Fibroblast of skin of left biceps (primary cell): Measurements from ENCODE around the gene CCT6B.

ENCODE experiments used
- DNase-seq, 2 experiments: peaks; one replicate each; pipeline ENCODE4 v3.0.0-alpha.2; 2013; ENCODE audit warnings: low read depth in 2 of 2

CCT6B gene

DNA sequence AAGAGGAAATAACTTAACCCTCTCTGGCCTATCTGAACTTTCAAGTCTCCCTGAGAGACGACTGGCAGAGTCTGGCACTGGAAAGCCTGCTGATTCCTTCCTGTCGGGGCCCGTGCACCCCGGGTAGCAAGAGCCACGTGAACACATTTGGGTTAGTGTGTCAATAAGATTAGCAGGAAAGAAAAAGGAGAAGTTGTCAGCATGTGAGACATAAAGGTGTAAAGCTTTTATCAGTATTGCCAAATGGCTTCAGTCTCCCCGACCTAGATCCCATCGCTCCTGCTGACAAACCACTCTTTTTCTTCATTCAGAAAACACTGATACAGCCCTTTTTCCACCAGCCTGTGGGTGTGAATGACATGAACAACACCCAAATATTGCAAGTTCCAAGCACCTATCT is 74.4 kb downstream of the CCT6B start:
- DNase-seq = no peak

DNA sequence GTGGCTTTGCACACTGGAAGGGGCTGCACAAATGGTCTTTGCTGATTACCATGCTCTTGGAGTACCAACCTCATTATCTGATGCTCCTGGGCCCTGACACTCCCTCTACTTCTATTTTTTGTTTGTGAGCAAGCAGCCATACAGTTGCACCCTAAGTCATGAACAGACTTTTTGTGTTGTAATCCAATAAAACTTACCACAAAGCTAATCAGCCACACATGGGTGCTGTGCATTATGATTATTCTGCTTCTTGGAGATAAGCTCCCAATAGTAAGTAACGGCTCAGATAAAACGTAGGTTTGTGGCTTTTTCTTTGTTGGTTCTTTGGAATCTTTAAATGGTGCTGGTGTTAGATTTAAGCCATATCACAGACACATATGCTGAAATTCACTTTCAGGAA is 76.2 kb downstream of the CCT6B start:
- DNase-seq = no peak

GRCh38 chr17:34884597-34884996 is 76.7 kb downstream of the CCT6B start:
- no peak for DNase-seq

- DNase-seq = no peak
These were observed 77.9 kb downstream of the CCT6B start for GRCh38 chr17:34883106-34884000.

DNA sequence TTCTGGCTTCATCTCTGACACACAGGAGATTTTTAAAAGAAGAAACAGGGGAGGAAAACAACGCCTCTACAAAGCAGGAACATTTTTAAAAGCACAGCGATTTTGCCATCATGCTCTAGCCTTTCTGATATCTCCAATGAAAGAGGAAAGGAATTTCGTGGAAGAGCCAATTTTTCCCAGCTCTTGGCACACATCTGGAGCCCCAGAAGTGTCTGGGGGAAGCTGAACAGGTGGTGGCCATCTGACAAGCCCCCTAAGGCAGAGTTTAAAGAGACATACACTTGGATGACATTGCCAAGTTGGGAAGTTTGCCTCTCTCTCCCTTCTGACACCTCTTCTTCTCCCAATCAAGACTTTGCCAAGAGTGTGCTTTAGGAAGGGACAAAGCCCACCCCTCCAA is 82.1 kb downstream of the CCT6B start:
- DNase-seq = no peak
